PC-9 (cell line): ENCODE results near the gene ERGIC1. TPM values are rescaled to one million over a fixed set of nuclear protein-coding genes. Genes with fewer than 3 reads are reported as not detected.

ENCODE experiments used
- BruUV-seq: library from RNA; stranded (reverse); fragments of 400-500 nt; replicated peaks from 2 replicates; lab custom pipeline; 2021; lab: Mats Ljungman, UMichigan
- CTCF ChIA-PET: fragments of 300-600 bp; sonication (Branson Sonifier 250); formaldehyde crosslinking; loops from one replicate; lab custom pipeline; 2022; ENCODE audit warnings: antibody characterized with exemption; lab: Charles Lee
- POLR2A ChIA-PET: fragments of 300-600 bp; sonication (Branson Sonifier 250); formaldehyde crosslinking; loops from one replicate; lab custom pipeline; 2022; ENCODE audit warnings: antibody characterized with exemption; ENCODE audit not compliant: unreplicated experiment; lab: Charles Lee
- DNase-seq, 2 experiments: peaks; one replicate each; pipeline versions ENCODE4 v3.0.0 to v3.0.0-alpha.2; 2015 to 2022; ENCODE audit warnings: mixed read lengths in 1 of 2
- H2AFZ ChIP-seq: fragments of 200-600 bp; sonication (generic); 2 replicates; pipeline ENCODE4 v1.8.1; 2017; ENCODE audit warnings: antibody characterized with exemption
- H3F3A ChIP-seq: fragments of 200-600 bp; sonication (generic); 2 replicates; pipeline ENCODE4 v1.8.1; 2017; ENCODE audit warnings: antibody characterized with exemption, mild to moderate bottlenecking, low read depth; ENCODE audit not compliant: insufficient read depth
- H3K27ac ChIP-seq: fragments of 200-600 bp; sonication (generic); 2 replicates; pipeline ENCODE4 v1.6.1; 2016; ENCODE audit warnings: mixed run types
- H3K27me3 ChIP-seq: fragments of 200-600 bp; sonication (generic); 2 replicates; pipeline ENCODE4 v1.6.1; 2016; ENCODE audit warnings: low read depth, mixed run types; ENCODE audit not compliant: insufficient read depth
- H3K36me3 ChIP-seq: fragments of 200-600 bp; sonication (generic); 2 replicates; pipeline ENCODE4 v1.6.1; 2016; ENCODE audit warnings: low read depth, mixed run types
- H3K4me1 ChIP-seq: fragments of 200-600 bp; sonication (generic); replicated peaks from 2 replicates; pipeline ENCODE4 v1.6.1; 2016; ENCODE audit warnings: mixed run types; ENCODE audit not compliant: insufficient read depth
- H3K4me2 ChIP-seq: fragments of 200-600 bp; sonication (generic); 2 replicates; pipeline ENCODE4 v1.6.1; 2017; ENCODE audit warnings: mixed run types
- H3K4me3 ChIP-seq: fragments of 200-600 bp; sonication (generic); 2 replicates; pipeline ENCODE4 v1.6.1; 2016; ENCODE audit warnings: mixed run types
- H3K79me2 ChIP-seq: fragments of 200-600 bp; sonication (generic); 2 replicates; pipeline ENCODE4 v1.6.1; 2017; ENCODE audit warnings: low read depth, mixed run types
- H3K9me2 ChIP-seq: fragments of 200-600 bp; sonication (generic); 2 replicates; pipeline ENCODE4 v1.8.1; 2017; ENCODE audit warnings: mild to moderate bottlenecking; ENCODE audit not compliant: insufficient read depth
- H3K9me3 ChIP-seq: fragments of 200-600 bp; sonication (generic); 2 replicates; pipeline ENCODE4 v1.8.1; 2016; ENCODE audit warnings: low read depth; ENCODE audit not compliant: insufficient read depth
- H4K20me1 ChIP-seq: fragments of 200-600 bp; sonication (generic); 2 replicates; pipeline ENCODE4 v1.8.1; 2017; ENCODE audit not compliant: insufficient read depth
- EZH2 ChIP-seq: fragments of 200-600 bp; sonication (generic); IDR thresholded peaks from 2 replicates; pipeline ENCODE4 v1.8.0; 2017; ENCODE audit warnings: antibody characterized with exemption, low read depth
- intact Hi-C: fragments of 100-400 bp; cut with micrococcal nuclease; formaldehyde crosslinking; loops from one replicate; pipeline ENCODE4 v1.10.0; 2022; ENCODE audit not compliant: unreplicated experiment
- total RNA-seq: library from RNA; stranded (reverse); gene quantifications from 2 replicates; pipeline ENCODE4 v1.2.3, GENCODE V29; 2021
- TF ChIP-seq, protein P1 (sequence below): fragments of 200-600 bp; sonication (generic); conservative IDR thresholded peaks from 2 replicates; pipeline ENCODE4 v1.6.1; 2017; ENCODE audit warnings: mixed run types, antibody characterized with exemption, mild to moderate bottlenecking, moderate library complexity

The ERGIC1 gene
- total RNA-seq, 1 experiment from 2014 or later = 159 TPM

DNA sequence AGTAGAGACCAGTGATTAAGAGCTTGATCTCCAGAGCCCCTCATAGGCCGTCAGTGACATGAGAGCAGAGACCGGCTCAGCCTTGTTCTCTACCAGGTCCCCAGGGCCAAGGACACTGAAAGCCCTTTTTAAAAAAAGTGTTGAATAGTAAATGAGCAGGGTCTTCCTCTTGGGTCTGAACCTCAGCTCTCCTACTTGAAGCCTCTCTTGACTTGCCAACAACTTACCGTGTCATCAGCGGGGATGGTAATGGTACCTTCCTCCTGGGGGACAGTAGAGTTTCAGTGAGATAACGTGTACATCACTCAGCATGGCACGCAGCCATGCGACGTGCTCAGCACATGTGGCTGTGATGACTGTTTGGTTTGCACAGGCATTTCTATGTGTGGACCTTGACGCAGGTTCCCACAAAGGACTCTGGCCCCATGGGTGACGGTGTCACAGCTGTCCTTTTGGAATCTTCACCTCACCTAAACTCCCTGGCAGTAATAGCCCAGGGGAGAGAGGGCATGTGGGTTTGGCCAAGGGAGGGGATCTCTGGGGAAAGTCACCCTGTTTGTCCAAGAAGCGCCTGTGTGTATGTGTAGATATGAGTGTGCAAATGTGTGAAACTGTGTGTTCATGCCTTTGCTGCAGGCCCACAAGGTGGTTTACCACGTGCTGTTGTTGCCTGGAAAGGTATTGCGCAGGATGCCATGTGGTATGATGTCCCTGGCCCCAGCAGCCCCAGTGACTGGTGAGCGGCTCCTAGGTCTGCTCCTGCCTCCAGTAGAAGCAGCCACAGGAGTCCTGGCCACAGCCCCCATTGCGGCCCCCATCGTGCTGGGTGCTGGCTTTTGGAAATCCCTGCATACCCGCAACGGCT, 18.7 kb downstream of the ERGIC1 start:
- POLR2A ChIA-PET = interaction anchor here (0.7 kb wide), 1 partner anchor 172 kb away, joined by 3 read pairs; no protein-coding TSS in a partner anchor
- H3K27ac ChIP-seq = no peak overlapping the region; the same call in 1 of the 2 replicates
- H3K9me3 ChIP-seq = no peaks in the 10 kb centered on the region
- no TSS peak for BruUV-seq
- no peak overlapping the region for H2AFZ ChIP-seq
- TF ChIP-seq, protein P1, sequence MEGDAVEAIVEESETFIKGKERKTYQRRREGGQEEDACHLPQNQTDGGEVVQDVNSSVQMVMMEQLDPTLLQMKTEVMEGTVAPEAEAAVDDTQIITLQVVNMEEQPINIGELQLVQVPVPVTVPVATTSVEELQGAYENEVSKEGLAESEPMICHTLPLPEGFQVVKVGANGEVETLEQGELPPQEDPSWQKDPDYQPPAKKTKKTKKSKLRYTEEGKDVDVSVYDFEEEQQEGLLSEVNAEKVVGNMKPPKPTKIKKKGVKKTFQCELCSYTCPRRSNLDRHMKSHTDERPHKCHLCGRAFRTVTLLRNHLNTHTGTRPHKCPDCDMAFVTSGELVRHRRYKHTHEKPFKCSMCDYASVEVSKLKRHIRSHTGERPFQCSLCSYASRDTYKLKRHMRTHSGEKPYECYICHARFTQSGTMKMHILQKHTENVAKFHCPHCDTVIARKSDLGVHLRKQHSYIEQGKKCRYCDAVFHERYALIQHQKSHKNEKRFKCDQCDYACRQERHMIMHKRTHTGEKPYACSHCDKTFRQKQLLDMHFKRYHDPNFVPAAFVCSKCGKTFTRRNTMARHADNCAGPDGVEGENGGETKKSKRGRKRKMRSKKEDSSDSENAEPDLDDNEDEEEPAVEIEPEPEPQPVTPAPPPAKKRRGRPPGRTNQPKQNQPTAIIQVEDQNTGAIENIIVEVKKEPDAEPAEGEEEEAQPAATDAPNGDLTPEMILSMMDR = no peak
- no peak for TF ChIP-seq EZH2
- no peaks in the 10 kb centered on the region for H3K27me3 ChIP-seq
- H3K4me3 ChIP-seq = no peak overlapping the region
- H3F3A ChIP-seq = peaks cover 25% of the 10 kb centered on the region
- H3K79me2 ChIP-seq = peaks cover 81% of the 10 kb centered on the region
- intact Hi-C loops = no loop called here
- H4K20me1 ChIP-seq = no peaks in the 10 kb centered on the region
- no peak for DNase-seq
- H3K36me3 ChIP-seq = no peaks in the 10 kb centered on the region
- peaks cover 20% of the 10 kb centered on the region for H3K4me1 ChIP-seq
- CTCF ChIA-PET = no interaction called here
- no peak overlapping the region for H3K4me2 ChIP-seq
- H3K9me2 ChIP-seq = no peaks in the 10 kb centered on the region

DNA sequence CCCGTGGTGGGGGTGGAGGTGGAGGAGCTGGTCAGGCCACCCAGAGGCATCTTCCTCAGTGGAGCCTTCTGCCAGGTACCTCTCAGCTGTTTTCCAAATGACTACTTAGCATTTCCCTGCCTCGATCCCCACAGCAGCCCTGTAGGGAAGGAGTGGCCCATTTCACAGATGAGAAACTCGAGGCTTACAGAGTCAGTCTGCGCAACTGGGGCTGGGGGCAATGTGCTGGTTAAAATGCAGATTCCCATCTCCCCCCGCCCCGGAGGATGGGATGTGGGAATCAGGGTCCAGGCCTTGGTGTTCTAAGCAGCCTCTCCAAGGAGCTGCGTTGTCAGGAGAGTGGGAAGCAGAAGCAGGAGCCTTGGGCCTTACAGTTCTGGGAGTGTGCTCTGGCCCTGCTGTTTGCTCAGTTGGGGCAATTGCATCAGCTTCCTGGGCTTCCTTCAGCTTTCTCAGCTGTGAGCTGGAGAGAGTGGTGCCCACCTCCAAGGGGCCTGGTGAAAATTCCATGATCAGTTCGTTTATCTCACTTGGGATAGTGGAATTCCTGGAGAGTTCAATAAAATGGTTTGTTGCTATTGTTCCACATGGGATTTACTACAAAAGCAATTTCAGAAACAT, 19.4 kb downstream of the ERGIC1 start:
- peak overlapping the region; percentile 34 for H3K27ac ChIP-seq
- H3K79me2 ChIP-seq = peaks cover 79% of the 10 kb centered on the region
- H3K9me3 ChIP-seq = no peaks in the 10 kb centered on the region
- H3F3A ChIP-seq = peaks cover 28% of the 10 kb centered on the region
- TF ChIP-seq, protein P1 = no peak
- TF ChIP-seq EZH2 = no peak
- no peaks in the 10 kb centered on the region for H3K27me3 ChIP-seq
- no peaks in the 10 kb centered on the region for H3K9me2 ChIP-seq
- BruUV-seq = no TSS peak
- H3K4me3 ChIP-seq = no peak overlapping the region
- intact Hi-C loops = no loop called here
- no peaks in the 10 kb centered on the region for H3K36me3 ChIP-seq
- no peak for DNase-seq
- H4K20me1 ChIP-seq = no peaks in the 10 kb centered on the region
- POLR2A ChIA-PET = no interaction called here
- CTCF ChIA-PET = no interaction called here
- H2AFZ ChIP-seq = no peak overlapping the region
- H3K4me2 ChIP-seq = no peak overlapping the region
- H3K4me1 ChIP-seq = peaks cover 27% of the 10 kb centered on the region

DNA sequence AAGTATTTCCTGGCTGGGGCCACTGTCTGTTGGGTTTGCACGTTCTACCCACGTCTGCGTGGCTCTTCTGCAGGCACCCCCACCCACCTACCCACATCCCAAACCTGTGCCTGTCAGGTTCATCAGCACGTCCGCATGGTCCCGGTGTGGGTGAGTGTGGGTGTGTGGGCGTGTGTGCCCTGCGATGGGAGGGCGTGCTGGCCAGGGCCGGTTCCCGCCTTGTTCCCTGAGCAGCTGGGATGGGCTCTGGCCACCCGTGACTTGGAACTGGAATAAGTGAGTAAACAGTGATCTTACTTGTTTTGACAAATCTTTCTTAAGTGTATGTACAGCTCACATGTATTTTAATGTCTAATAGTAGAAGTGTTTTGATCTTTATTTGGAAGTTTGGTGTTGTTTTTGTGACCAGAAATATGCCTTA, 20.4 kb downstream of the ERGIC1 start:
- no peaks in the 10 kb centered on the region for H3K27me3 ChIP-seq

More for the DNA sequence above, 20.4 kb downstream of the ERGIC1 start:
- H3K36me3 ChIP-seq = no peaks in the 10 kb centered on the region
- ChIA-PET CTCF (no interaction called here), POLR2A (no interaction called here)
- intact Hi-C loops = no loop called here
- no peak for DNase-seq
- no peak overlapping the region for H2AFZ ChIP-seq
- H3K4me2 ChIP-seq = no peak overlapping the region
- H3K79me2 ChIP-seq = peaks cover 80% of the 10 kb centered on the region
- H3K9me3 ChIP-seq = no peaks in the 10 kb centered on the region
- H4K20me1 ChIP-seq = no peaks in the 10 kb centered on the region
- peaks cover 36% of the 10 kb centered on the region for H3K4me1 ChIP-seq
- BruUV-seq = no TSS peak
- no peak overlapping the region for H3K4me3 ChIP-seq
- H3K9me2 ChIP-seq = no peaks in the 10 kb centered on the region
- peaks cover 34% of the 10 kb centered on the region for H3F3A ChIP-seq
- no peak overlapping the region; the same call in 1 of the 2 replicates for H3K27ac ChIP-seq
- TF ChIP-seq EZH2 = no peak
- TF ChIP-seq, protein P1 = no peak
